IMR-90 (cell line): ENCODE measurements around the gene ITPK1. TPM values are rescaled to one million over a fixed set of nuclear protein-coding genes. Genes with fewer than 3 reads are reported as not detected.

Source experiments
- ATAC-seq: fragments of 200-7000 bp; cut with Tn5 transposase; 2 replicates; pipeline ENCODE4 v1.9.1; 2020; ENCODE audit warnings: low read depth, mild to moderate bottlenecking, moderate library complexity
- BruUV-seq: library from RNA; stranded (reverse); fragments of 400-500 nt; replicated peaks from 2 replicates; lab custom pipeline; 2021; lab: Mats Ljungman, UMichigan
- CTCF ChIA-PET: fragments of 300-600 bp; formaldehyde crosslinking; extraction: SDS; loops from one replicate; lab custom pipeline; 2021; ENCODE audit warnings: antibody characterized with exemption; lab: Yijun Ruan, JAX
- POLR2A ChIA-PET: fragments of 300-600 bp; sonication (Branson Sonifier 250); formaldehyde crosslinking; loops from one replicate; lab custom pipeline; 2022; ENCODE audit warnings: antibody characterized with exemption; ENCODE audit not compliant: unreplicated experiment; lab: Charles Lee
- DNase-seq: peaks from one replicate; pipeline ENCODE4 v3.0.0; 2013
- H2AFZ ChIP-seq: replicated peaks from 2 replicates; pipeline ENCODE3; 2013; ENCODE audit warnings: low read length, mild to moderate bottlenecking; ENCODE audit not compliant: poor library complexity
- H2AK5ac ChIP-seq: 2 replicates; pipeline ENCODE4 v1.6.1; 2013; ENCODE audit warnings: low read depth, low read length, inconsistent platforms
- H2AK9ac ChIP-seq: replicated peaks from 2 replicates; pipeline ENCODE3; 2013; ENCODE audit warnings: mild to moderate bottlenecking, low read depth, low read length, moderate library complexity; ENCODE audit not compliant: poor library complexity
- H2BK120ac ChIP-seq: 2 replicates; pipeline ENCODE4 v1.6.1; 2013; ENCODE audit warnings: low read depth, low read length, inconsistent platforms
- H2BK15ac ChIP-seq: 3 replicates; pipeline ENCODE4 v1.6.1; 2013; ENCODE audit warnings: low read depth, low read length, inconsistent platforms
- H2BK20ac ChIP-seq: 2 replicates; pipeline ENCODE4 v1.6.1; 2013; ENCODE audit warnings: low read depth, mild to moderate bottlenecking, inconsistent platforms, low read length, moderate library complexity
- H2BK5ac ChIP-seq: 2 replicates; pipeline ENCODE4 v1.6.1; 2013; ENCODE audit warnings: mild to moderate bottlenecking, low read depth, low read length, inconsistent platforms; ENCODE audit not compliant: poor library complexity, severe bottlenecking
- H3K14ac ChIP-seq: replicated peaks from 2 replicates; pipeline ENCODE4 v1.6.1; 2013; ENCODE audit warnings: low read depth, low read length, inconsistent platforms
- H3K18ac ChIP-seq: 2 replicates; pipeline ENCODE4 v1.6.1; 2013; ENCODE audit warnings: low read depth, low read length, control low read depth
- H3K23ac ChIP-seq: 2 replicates; pipeline ENCODE4 v1.6.1; 2013; ENCODE audit warnings: low read depth, low read length, inconsistent platforms
- H3K27ac ChIP-seq: 2 replicates; pipeline ENCODE4 v1.5.1; 2013; ENCODE audit warnings: mild to moderate bottlenecking, control low read depth, low read length; ENCODE audit not compliant: insufficient read depth
- H3K27me3 ChIP-seq: 2 replicates; pipeline ENCODE4 v1.6.1; 2013; ENCODE audit warnings: low read length; ENCODE audit not compliant: control insufficient read depth, insufficient read depth
- H3K36me3 ChIP-seq: 2 replicates; pipeline ENCODE4 v1.6.1; 2013; ENCODE audit warnings: low read length, mixed read lengths; ENCODE audit not compliant: control insufficient read depth, insufficient read depth
- H3K4ac ChIP-seq: 2 replicates; pipeline ENCODE4 v1.6.1; 2013; ENCODE audit warnings: low read depth, low read length, inconsistent platforms
- H3K4me1 ChIP-seq: 2 replicates; pipeline ENCODE4 v1.6.1; 2013; ENCODE audit warnings: low read length, mixed read lengths; ENCODE audit not compliant: control insufficient read depth, insufficient read depth
- H3K4me2 ChIP-seq: 2 replicates; pipeline ENCODE4 v1.6.1; 2013; ENCODE audit warnings: low read depth, mild to moderate bottlenecking, control low read depth, low read length, moderate library complexity
- H3K4me3 ChIP-seq: 2 replicates; pipeline ENCODE4 v1.5.1; 2013; ENCODE audit warnings: low read depth, mild to moderate bottlenecking, control low read depth, low read length, moderate library complexity; ENCODE audit not compliant: insufficient read depth
- H3K56ac ChIP-seq: 2 replicates; pipeline ENCODE4 v1.6.1; 2013; ENCODE audit warnings: low read length, inconsistent platforms; ENCODE audit not compliant: insufficient read depth; ENCODE audit errors: extremely low read depth
- H3K79me1 ChIP-seq, 2 experiments: 2 replicates each; pipeline ENCODE4 v1.6.1; 2013; ENCODE audit warnings: low read length in 2 of 2, inconsistent platforms in 1 of 2, low read depth in 1 of 2
- H3K9ac ChIP-seq: 2 replicates; pipeline ENCODE4 v1.6.1; 2013; ENCODE audit warnings: low read depth, low read length, control low read depth
- H3K9me1 ChIP-seq: 2 replicates; pipeline ENCODE4 v1.6.1; 2013; ENCODE audit warnings: low read length, inconsistent platforms; ENCODE audit not compliant: insufficient read depth
- H3K9me3 ChIP-seq: 2 replicates; pipeline ENCODE4 v1.6.1; 2013; ENCODE audit warnings: low read length; ENCODE audit not compliant: control insufficient read depth, insufficient read depth
- H4K20me1 ChIP-seq: 2 replicates; pipeline ENCODE4 v1.6.1; 2013; ENCODE audit warnings: low read length, inconsistent platforms; ENCODE audit not compliant: insufficient read depth
- H4K5ac ChIP-seq: 2 replicates; pipeline ENCODE4 v1.6.1; 2013; ENCODE audit warnings: mild to moderate bottlenecking, low read depth, low read length, control low read depth
- H4K8ac ChIP-seq, 2 experiments: 2 replicates each; pipeline ENCODE4 v1.6.1; 2013; ENCODE audit warnings: low read depth in 2 of 2, low read length in 2 of 2, control low read depth in 1 of 2, inconsistent platforms in 1 of 2
- H4K91ac ChIP-seq: 2 replicates; pipeline ENCODE4 v1.6.1; 2013; ENCODE audit warnings: low read depth, low read length, inconsistent platforms; ENCODE audit not compliant: insufficient read depth
- BHLHE40 ChIP-seq: fragments of 150-350 bp; IDR thresholded peaks from 2 replicates; pipeline ENCODE4 v1.6.1; 2016; ENCODE audit warnings: mild to moderate bottlenecking, low read depth, low read length
- FOS ChIP-seq: fragments of 150-350 bp; IDR thresholded peaks from 2 replicates; pipeline ENCODE4 v1.6.1; 2016; ENCODE audit warnings: low read depth, low read length
- MAZ ChIP-seq: IDR thresholded peaks from 2 replicates; pipeline ENCODE4 v1.6.1; 2012; ENCODE audit warnings: low read depth, mild to moderate bottlenecking, low read length, improper control_type of control experiment, moderate library complexity, borderline replicate concordance
- MXI1 ChIP-seq: IDR thresholded peaks from 2 replicates; pipeline ENCODE4 v1.6.1; 2012; ENCODE audit warnings: low read depth, mild to moderate bottlenecking, low read length, moderate library complexity, borderline replicate concordance
- NFE2L2 ChIP-seq: fragments of 150-350 bp; IDR thresholded peaks from 2 replicates; pipeline ENCODE4 v1.6.1; 2016; ENCODE audit warnings: low read depth, mild to moderate bottlenecking, low read length
- USF2 ChIP-seq: fragments of 150-350 bp; IDR thresholded peaks from 2 replicates; pipeline ENCODE4 v1.6.1; 2017; ENCODE audit warnings: mild to moderate bottlenecking, antibody characterized with exemption, low read length, low read depth
- WGBS, 2 experiments: methylation state at CpG; one replicate each; pipeline versions ENCODE4 v1.1.5 to v1.1.7; 2013; ENCODE audit warnings: missing lambda C conversion rate in 2 of 2; ENCODE audit not compliant: insufficient read length in 1 of 2; ENCODE audit errors: extremely low coverage in 2 of 2; 5-methylcytosine and 5-hydroxymethylcytosine counted together
- dilution Hi-C: fragments of 300-500 bp; cut with HindIII; formaldehyde crosslinking; loops from one replicate; pipeline ENCODE4 v1.14.3; 2018; ENCODE audit warnings: low sequenced_read_pairs; ENCODE audit not compliant: unreplicated experiment
- in situ Hi-C: fragments of 300-500 bp; cut with MboI; formaldehyde crosslinking; loops from 3 replicates; pipeline ENCODE4 v1.14.3; 2019; ENCODE audit warnings: low sequenced_read_pairs, inconsistent platforms, mixed read lengths
- intact Hi-C: fragments of 100-400 bp; cut with micrococcal nuclease; formaldehyde crosslinking; loops from 2 replicates; pipeline ENCODE4 v1.10.0; 2022
- polyA plus RNA-seq, 3 experiments: library from polyadenylated mRNA; depleted of rRNA; stranded (reverse); fragments of >200 nt; gene quantifications; 2 replicates each; pipeline ENCODE4 v1.2.3, GENCODE V29; 2012; ENCODE audit warnings: low replicate concordance in 1 of 3
- total RNA-seq: library from RNA; depleted of rRNA; stranded (reverse); fragments of >200 nt; gene quantifications from 2 replicates; pipeline ENCODE4 v1.2.3, GENCODE V29; 2012

ITPK1 gene
- total and polyA plus RNA-seq, 2 of the 4 experiments (the other 2 are of a cell fraction) = 21.7 to 26.9 TPM

DNA sequence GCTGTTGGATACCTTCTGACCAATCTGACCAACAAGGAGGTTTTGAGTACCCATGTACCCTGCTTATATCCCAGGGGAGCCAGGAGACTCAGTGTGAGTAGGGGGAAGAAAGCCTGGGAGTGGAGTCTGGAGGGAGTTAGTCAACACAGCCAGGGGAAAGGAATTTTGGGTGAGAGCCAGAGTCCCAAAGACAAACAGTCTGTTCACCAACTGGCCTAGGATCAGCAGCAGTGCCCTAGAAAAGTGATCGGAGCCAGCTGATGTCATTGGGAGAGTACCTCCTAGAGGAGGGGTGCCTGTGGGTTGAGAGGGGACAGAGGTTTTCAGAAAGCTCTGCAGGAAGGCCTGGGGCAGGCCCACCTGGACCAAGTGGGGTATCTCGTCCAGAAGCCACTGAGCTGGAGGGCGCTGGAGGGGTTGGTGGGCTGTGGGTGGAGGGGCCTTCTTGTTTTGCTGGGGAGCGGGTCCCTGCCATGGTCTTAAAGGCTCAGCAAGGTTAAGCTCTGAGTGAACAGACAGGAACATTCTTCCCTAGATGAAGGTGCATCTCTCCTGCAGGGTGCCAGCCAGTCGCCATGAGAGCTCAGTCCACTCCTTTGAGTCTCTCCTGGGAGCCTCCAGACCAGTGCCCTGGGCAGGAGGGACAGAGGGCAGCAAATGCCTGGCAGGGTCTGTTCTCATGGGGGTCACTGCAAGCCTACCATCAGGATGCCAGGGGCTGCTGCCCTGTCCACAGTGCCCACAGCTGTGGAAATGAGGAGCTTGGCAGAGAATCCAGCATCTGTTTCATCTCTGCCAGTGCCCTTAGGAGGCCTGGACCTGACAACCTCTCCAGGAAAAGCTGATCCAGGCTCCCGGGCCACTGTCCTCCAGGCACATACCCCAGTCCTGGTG is 129.2 kb downstream of the ITPK1 start (continued):
- TF ChIP-seq MXI1 (no peak), FOS (no peak)

GRCh38 chr14:92985521-92985920 is 130.2 kb downstream of the ITPK1 start:
- H2BK15ac ChIP-seq = no peak overlapping the region
- 87% methylated on average over 2 of the region's 4 CpGs; no CpG with 5 or more reads in 1 of the 2 experiments for WGBS, 2 experiments
- no peak overlapping the region for H4K8ac ChIP-seq
- no peaks in the 10 kb centered on the region for H3K36me3 ChIP-seq
- H3K18ac ChIP-seq = no peak overlapping the region
- H3K9me1 ChIP-seq = 0 out of 2 replicates have a peak, but pooled peaks cover 4% of the 10 kb centered on the region
- no peak overlapping the region for H3K27ac ChIP-seq
- no peak overlapping the region for H2AFZ ChIP-seq
- H3K56ac ChIP-seq = no peak overlapping the region
- H3K4ac ChIP-seq = no peak overlapping the region
- no peak overlapping the region for H2BK5ac ChIP-seq
- H3K4me3 ChIP-seq = no peak overlapping the region
- BruUV-seq = no TSS peak
- DNase-seq = no peak
- H3K79me1 ChIP-seq = no peaks in the 10 kb centered on the region
- H2AK5ac ChIP-seq = no peak overlapping the region
- no peak for ATAC-seq
- dilution Hi-C loops = no loop called here
- H3K4me2 ChIP-seq = no peak overlapping the region
- ChIA-PET CTCF (no interaction called here), POLR2A (no interaction called here)
- no peak overlapping the region for H2BK20ac ChIP-seq
- intact Hi-C loops = no loop called here
- H3K9me3 ChIP-seq = no peaks in the 10 kb centered on the region
- H3K27me3 ChIP-seq = no peaks in the 10 kb centered on the region
- H3K23ac ChIP-seq = no peak overlapping the region
- no peak overlapping the region for H3K9ac ChIP-seq
- H4K20me1 ChIP-seq = no peaks in the 10 kb centered on the region
- no peak overlapping the region for H2BK120ac ChIP-seq
- no peak overlapping the region for H3K14ac ChIP-seq
- H3K4me1 ChIP-seq = peaks cover 2% of the 10 kb centered on the region; the same call in 1 of the 2 replicates
- H4K5ac ChIP-seq = no peak overlapping the region
- in situ Hi-C loops = no loop called here
- no peak overlapping the region for H2AK9ac ChIP-seq
- no peak overlapping the region for H4K91ac ChIP-seq
- TF ChIP-seq MAZ = no peak
- no peak for TF ChIP-seq USF2
- no peak for TF ChIP-seq BHLHE40
- TF ChIP-seq NFE2L2 = no peak
